Stimulated activated CD4-positive, alpha-beta T cell treated with anti-CD3 and anti-CD28 coated beads, Interleukin-4, amount 100 ng/mL, for 24 hours (primary cell): Measurements from ENCODE around the gene GPR141.

Source experiments
- DNase-seq: peaks from one replicate; pipeline ENCODE4 v3.0.0-alpha.2; 2020

The GPR141 gene

GRCh38 chr7:37732888-37733287 lies 49.3 kb downstream of the GPR141 start:
- DNase-seq: no peak

DNA sequence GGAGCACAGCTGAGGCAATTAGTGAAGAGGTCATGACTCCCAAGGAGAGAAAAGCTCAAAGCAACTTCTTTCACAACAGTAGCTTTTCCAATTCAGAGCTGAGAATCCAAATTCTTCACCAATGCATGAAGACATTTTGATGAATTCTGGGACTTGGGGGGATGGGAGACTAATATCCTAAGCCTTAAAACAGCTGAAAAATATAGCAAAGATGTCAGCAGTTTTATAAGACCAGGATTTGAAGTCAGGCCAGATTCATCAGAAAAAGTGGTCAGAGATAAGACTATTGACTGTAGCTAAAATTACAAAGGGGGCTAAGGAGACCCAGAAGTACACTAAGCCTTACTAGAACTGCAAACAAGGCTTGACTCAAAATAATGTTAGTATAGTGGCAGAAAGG lies 51.6 kb downstream of the GPR141 start:
- no peak for DNase-seq

DNA sequence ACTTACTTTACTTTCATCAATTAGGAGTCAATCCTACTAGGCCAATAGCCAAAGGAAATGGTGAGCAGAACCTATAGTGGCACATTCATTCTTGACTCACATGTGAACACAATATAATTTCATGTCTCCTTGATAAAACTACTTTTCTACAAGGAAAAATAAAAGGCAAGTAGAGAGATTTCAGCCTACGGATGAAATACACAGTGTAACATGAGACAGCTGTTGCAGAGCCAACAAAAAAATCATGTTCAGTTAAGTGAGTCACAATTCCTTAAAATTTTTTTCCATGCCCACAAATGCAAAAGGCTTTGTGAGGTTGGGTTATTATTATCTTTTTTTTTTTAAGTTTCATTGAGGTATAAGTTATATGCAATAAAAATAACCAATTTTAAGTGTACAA lies 54.8 kb downstream of the GPR141 start:
- DNase-seq: no peak

DNA sequence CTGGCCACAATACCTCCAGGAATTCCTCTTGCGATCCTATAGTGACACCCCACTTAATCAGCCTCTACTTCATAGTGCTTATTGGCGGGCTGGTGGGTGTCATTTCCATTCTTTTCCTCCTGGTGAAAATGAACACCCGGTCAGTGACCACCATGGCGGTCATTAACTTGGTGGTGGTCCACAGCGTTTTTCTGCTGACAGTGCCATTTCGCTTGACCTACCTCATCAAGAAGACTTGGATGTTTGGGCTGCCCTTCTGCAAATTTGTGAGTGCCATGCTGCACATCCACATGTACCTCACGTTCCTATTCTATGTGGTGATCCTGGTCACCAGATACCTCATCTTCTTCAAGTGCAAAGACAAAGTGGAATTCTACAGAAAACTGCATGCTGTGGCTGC lies 56.8 kb downstream of the GPR141 start:
- no peak for DNase-seq

- no peak for DNase-seq
Measured at GRCh38 chr7:37741776-37742175, 58.2 kb downstream of the GPR141 start.

DNA sequence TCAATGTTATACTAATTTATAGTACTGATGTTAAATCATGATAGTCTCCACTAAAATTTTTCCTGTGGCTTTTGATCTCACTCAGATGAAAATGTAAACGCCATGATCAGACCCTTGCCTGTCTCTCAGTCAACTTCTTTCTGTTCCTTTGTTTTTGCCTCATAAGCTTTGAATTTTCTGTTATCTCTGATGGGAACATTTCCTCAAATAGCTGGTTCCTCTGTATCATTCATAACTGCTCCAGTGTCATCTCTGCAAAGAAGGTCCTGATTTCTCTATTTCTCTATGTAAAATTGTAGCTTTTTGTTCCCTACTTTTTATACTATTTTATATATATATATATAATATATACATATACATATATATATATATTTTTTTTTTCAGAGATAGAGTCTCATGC lies 67.5 kb downstream of the GPR141 start:
- DNase-seq: no peak

DNA sequence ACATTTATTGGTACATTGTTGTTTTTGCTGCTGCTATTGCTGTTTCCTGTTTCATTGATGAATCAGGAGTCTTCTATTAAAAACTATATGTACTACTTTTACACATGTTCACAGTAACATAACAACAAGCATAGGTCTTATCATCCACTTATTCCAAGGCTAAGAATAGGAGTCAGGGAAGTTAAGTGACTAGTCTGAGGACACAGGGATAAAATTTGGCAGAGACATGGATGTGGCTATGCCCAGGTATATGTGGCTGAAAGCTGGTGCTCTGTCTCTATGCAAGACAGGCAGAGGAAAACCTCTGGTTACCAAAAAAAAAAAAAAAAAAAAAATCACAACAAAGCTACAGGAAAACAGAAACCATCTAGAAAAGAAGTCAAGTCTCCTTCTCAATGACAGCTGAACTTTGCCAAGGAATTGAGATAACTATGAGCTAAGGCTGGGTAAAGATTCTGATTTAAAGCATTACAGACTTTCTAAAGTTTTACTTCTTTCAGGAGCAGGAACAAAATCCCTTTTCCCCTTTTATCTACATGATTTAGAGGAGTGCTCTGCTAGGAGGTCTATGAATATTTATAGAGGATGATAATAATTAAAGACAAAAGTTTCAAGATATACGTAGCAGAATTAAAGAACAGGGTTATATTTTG lies 70.0 kb downstream of the GPR141 start:
- DNase-seq: no peak

- DNase-seq: no peak
Measured at GRCh38 chr7:37756797-37757551, 73.4 kb downstream of the GPR141 start.

- no peak for DNase-seq
Measured at GRCh38 chr7:37757563-37757962, 74.0 kb downstream of the GPR141 start.

- DNase-seq: no peak
Measured at GRCh38 chr7:37758501-37759045, 75.0 kb downstream of the GPR141 start.

GRCh38 chr7:37759526-37759925 lies 76.0 kb downstream of the GPR141 start:
- no peak for DNase-seq

- DNase-seq: no peak
Measured at GRCh38 chr7:37765421-37765829, 81.9 kb downstream of the GPR141 start.

- no peak for DNase-seq
Measured at GRCh38 chr7:37765872-37766525, 82.4 kb downstream of the GPR141 start.

GRCh38 chr7:37768611-37769010 lies 85.0 kb downstream of the GPR141 start:
- DNase-seq: no peak

- DNase-seq: no peak
Measured at GRCh38 chr7:37769291-37769690, 85.7 kb downstream of the GPR141 start.

GRCh38 chr7:37769726-37770125 lies 86.2 kb downstream of the GPR141 start:
- DNase-seq: no peak

- no peak for DNase-seq
Measured at GRCh38 chr7:37770838-37771237, 87.3 kb downstream of the GPR141 start.

GRCh38 chr7:37771342-37771741 lies 87.8 kb downstream of the GPR141 start:
- no peak for DNase-seq

DNA sequence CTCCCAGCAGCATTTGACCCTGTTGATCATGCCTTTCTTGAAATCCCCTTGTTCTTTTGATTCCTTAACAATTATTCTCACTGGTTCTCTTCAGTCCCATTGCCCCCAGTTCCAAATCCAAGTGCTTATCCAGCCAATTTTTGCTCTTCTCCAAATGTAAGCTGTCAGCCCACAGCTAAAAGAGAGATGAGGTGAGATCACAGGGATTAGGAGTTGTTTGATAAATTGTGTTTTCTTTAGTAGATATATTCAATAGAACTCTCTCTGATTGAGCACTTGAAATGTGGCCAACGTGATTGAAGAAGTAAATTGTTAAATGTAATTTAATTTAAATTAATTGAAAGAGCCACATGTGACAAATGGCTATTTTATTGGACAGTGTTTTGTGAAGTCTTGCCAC lies 88.2 kb downstream of the GPR141 start:
- no peak for DNase-seq

- no peak for DNase-seq
Measured at GRCh38 chr7:37775921-37776320, 92.4 kb downstream of the GPR141 start.

DNA sequence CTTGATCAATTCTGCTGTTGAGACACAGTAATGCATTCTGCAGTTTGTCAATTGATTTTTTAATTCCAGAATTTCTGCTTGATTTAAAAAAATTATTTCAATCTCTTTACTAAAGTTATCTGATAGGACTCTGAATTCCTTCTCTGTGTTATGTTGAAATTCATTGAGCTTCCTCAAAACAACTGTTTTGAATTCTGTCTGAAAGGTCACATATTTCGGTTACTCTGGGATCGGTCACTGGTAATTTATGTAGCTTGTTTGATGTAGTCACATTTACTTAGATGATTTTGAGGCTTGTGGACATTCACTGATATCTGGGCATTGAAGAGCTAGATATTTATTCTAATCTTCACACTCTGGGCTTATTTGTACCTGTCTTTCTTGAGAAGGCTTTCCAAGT lies 97.6 kb downstream of the GPR141 start:
- no peak for DNase-seq

DNA sequence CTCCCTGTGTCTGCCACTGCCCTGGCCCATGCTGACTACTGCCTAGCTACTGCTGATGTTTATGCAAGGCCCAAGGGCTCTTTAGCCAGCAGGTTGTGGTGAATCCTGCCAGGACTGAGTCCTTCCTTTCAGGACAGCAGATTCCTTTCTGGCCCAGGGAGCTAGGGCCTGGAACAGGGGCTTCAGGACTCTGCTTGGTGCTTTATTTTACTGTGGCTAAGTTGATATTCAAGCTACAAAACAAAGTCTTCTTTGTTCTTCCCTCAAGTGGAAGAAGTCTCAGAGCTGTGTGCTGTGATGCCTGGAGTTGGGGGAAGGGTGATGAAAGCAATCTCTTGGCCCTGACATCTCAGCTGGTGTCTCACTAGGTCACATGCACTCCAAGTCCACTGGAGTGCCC lies 98.6 kb downstream of the GPR141 start:
- no peak for DNase-seq

GRCh38 chr7:37784015-37784414 lies 100.4 kb downstream of the GPR141 start:
- no peak for DNase-seq
